ENCODE results near the gene CAPN11.

Gene CAPN11

DNA sequence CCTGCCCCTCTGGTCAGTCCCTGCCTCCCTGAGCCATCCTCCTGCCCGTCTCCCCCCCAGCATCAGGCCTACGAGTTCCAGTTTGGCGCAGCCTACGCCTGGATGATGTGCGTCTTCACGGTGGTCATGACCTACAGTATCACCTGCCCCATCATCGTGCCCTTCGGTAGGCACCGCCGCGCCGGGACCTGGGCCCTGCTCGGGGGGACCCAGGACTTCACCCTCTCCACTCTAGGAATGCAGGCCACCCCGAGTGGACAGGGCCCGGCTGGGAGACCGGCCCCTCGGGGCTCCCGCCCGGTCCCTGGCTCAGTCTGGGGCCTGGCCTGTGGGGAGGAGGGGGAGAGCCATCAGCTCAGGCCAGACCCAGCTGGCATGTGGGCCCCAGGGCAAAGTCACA, 6.1 kb upstream of the CAPN11 start:
- Mint-ChIP-seq H3K27me3 (no peaks in the 10 kb centered on the region), H3K4me1 (ENCODE audit: low read depth in 2 of 2) (peaks cover 11 to 13% of the 10 kb centered on the region in 2 donors), H3K36me3 (ENCODE audit: insufficient read depth) (peaks cover 20% of the 10 kb centered on the region), H3K9me3 (no peaks in the 10 kb centered on the region), H3K27ac (no peak overlapping the region), H3K4me3 (no peak overlapping the region)
- DNase-seq (no peak), ATAC-seq (replicated peaks) (no peak)

DNA sequence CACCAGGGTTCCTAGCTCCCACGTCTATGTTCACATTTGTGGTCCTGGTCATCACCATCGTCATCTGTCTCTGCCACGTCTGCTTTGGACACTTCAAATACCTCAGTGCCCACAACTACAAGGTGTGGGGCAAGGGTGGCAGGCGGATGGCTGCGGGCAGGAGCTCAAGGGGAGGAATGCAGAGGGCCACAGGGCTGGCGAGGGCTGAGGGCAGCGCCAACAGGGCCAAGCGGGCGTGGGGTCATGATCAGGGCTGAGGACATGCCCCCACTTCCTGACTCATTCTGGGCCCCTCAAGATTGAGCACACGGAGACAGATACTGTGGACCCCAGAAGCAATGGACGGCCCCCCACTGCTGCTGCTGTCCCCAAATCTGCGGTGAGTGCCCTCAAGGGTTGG, 4.6 kb upstream of the CAPN11 start:
- ATAC-seq (replicated peaks) = no peak
- Mint-ChIP-seq H3K27me3 (peaks cover 0 to 9% of the 10 kb centered on the region in 2 donors), H3K9me3 (no peaks in the 10 kb centered on the region), H3K27ac (no peak overlapping the region), H3K36me3 (ENCODE audit: insufficient read depth) (peaks cover 18% of the 10 kb centered on the region), H3K4me3 (no peak overlapping the region), H3K4me1 (ENCODE audit: low read depth in 2 of 2) (peaks cover 11 to 13% of the 10 kb centered on the region in 2 donors)
- DNase-seq = no peak

DNA sequence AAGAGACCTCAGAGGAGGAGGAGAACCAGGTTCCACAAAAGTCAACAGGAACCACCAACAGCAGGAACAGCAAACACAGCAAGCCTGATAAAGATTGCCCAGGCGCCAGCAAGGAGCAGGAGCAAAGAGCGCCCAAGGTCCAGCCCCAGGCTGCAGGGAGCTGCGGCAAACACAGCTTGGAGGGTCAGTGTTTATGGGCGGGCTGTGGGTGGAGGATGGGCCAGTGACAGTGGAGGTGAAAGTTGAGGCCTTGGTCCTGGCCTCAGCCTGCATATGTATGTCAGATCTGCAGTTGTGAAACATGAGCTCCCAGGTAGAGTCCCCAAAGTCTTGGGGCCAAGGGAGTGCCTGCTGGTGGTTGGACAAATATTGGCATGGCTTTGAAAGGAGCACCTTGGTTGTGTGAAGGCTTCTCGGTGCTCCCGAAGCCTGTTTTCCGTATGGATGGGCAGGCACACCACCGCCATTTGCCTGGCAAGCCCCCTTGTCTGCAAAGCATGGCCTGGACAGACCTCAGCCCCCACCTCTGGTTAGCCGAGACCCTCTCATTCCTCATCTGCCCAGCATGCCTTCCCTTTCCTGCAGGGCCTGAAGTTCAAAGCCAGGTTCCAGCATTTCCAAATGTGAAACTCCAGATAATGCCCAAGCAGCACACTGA, 2.0 kb upstream of the CAPN11 start:
- ATAC-seq (replicated peaks) = no peak
- Mint-ChIP-seq H3K4me1 (ENCODE audit: low read depth in 2 of 2) (peaks cover 4 to 6% of the 10 kb centered on the region in 2 donors), H3K27ac (no peak overlapping the region), H3K27me3 (peaks cover under 1 to 20% of the 10 kb centered on the region in 2 donors), H3K36me3 (ENCODE audit: insufficient read depth) (peaks cover 4% of the 10 kb centered on the region), H3K4me3 (no peak overlapping the region), H3K9me3 (no peaks in the 10 kb centered on the region)
- DNase-seq = no peak

- Mint-ChIP-seq H3K27me3 (peaks cover 6 to 25% of the 10 kb centered on the region in 2 donors), H3K27ac (no peak overlapping the region), H3K4me3 (no peak overlapping the region)
Measured at GRCh38 chr6:44157152-44157521, 1.5 kb upstream of the CAPN11 start.

GRCh38 chr6:44161997-44162338, 3.3 kb downstream of the CAPN11 start:
- H3K9me3 Mint-ChIP-seq = no peaks in the 10 kb centered on the region
- peaks cover 39 to 70% of the 10 kb centered on the region in 2 donors for H3K27me3 Mint-ChIP-seq
- peak overlapping the region in 1 of 2 donors; percentile 19 for H3K27ac Mint-ChIP-seq
- DNase-seq (no peak), ATAC-seq (replicated peaks) (no peak)
- H3K4me3 Mint-ChIP-seq = no peak overlapping the region
- H3K4me1 Mint-ChIP-seq (ENCODE audit: low read depth in 2 of 2) = peaks cover 0 to 2% of the 10 kb centered on the region in 2 donors
- H3K36me3 Mint-ChIP-seq (ENCODE audit: insufficient read depth) = no peaks in the 10 kb centered on the region

More at GRCh38 chr6:44157152-44157521, 1.5 kb upstream of the CAPN11 start:
- H3K9me3 Mint-ChIP-seq = no peaks in the 10 kb centered on the region
- DNase-seq (no peak), ATAC-seq (replicated peaks) (no peak)
- H3K4me1 Mint-ChIP-seq (ENCODE audit: low read depth in 2 of 2) = peaks cover 0 to 2% of the 10 kb centered on the region in 2 donors
- no peaks in the 10 kb centered on the region for H3K36me3 Mint-ChIP-seq (ENCODE audit: insufficient read depth)

- no peak for DNase-seq
- H3K27me3 Mint-ChIP-seq = peaks cover 39 to 73% of the 10 kb centered on the region in 2 donors
Measured at GRCh38 chr6:44162876-44163625, 4.4 kb downstream of the CAPN11 start.

DNA sequence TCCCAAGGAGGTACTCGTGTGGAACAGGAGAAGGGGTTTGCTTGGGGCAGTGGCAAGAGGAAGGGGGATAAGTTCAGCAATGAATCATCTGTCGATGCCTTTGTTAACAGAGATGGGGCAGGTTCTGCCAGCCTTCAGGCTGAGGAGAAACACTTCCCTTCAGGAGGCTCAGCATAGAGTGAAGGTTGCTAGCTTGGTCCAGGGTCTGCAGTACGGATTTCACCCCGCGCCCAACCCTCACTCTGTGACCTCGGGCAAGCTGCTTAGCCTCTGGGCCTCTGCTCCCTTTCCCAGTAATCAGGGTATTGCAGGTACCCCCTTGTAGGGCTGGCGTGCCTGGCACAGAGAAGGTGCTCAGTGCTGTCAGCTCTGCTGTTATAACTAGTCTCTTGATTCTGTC, 7.5 kb downstream of the CAPN11 start:
- Mint-ChIP-seq H3K27ac (no peak overlapping the region), H3K4me3 (no peak overlapping the region), H3K36me3 (ENCODE audit: insufficient read depth) (peaks cover 4% of the 10 kb centered on the region), H3K9me3 (no peaks in the 10 kb centered on the region), H3K4me1 (ENCODE audit: low read depth in 2 of 2) (peaks cover 0 to 2% of the 10 kb centered on the region in 2 donors), H3K27me3 (peaks cover 46 to 82% of the 10 kb centered on the region in 2 donors)
- DNase-seq = no peak
- ATAC-seq (replicated peaks) = no peak

More at GRCh38 chr6:44162876-44163625, 4.4 kb downstream of the CAPN11 start:
- Mint-ChIP-seq H3K27ac (peak overlapping the region in 1 of 2 donors; percentile 2), H3K4me3 (no peak overlapping the region), H3K4me1 (ENCODE audit: low read depth in 2 of 2) (peaks cover 0 to 2% of the 10 kb centered on the region in 2 donors), H3K9me3 (no peaks in the 10 kb centered on the region), H3K36me3 (ENCODE audit: insufficient read depth) (no peaks in the 10 kb centered on the region)
- no peak for ATAC-seq (replicated peaks)

DNA sequence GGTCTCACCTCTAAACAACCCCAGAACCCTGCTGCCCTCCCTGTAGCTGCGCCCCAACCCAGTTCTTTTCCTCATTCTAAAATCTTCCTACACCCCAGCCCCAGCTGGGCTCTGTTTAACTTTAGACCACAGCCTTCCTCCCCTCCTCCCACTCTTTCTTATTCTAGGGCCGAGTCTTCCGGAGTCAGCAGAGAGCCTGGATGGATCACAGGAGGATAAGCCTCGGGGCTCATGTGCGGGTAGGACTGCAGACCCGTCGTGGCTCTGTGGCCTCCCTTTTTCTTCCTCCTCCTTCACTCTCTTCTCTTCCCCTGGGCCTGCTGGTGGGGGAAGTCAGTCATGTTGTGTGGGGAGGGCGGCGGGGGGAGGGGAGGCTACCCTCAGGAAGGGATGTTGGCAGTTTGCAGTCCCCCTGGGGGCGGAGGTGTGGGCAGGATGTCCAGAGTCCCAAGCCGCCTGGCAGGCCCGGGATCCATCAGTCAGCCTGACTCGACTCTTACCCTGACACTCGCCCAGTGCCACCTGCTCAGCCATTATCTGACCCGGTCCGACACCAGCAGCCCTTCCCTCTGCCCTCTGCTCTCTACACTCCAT, 8.1 kb downstream of the CAPN11 start:
- no peak overlapping the region for H3K27ac Mint-ChIP-seq
- no peaks in the 10 kb centered on the region for H3K9me3 Mint-ChIP-seq
- H3K4me1 Mint-ChIP-seq (ENCODE audit: low read depth in 2 of 2) = peaks cover 0 to 2% of the 10 kb centered on the region in 2 donors
- ATAC-seq (replicated peaks) = no peak
- H3K36me3 Mint-ChIP-seq (ENCODE audit: insufficient read depth) = peaks cover 4% of the 10 kb centered on the region
- DNase-seq = no peak
- H3K4me3 Mint-ChIP-seq = no peak overlapping the region
- H3K27me3 Mint-ChIP-seq = peaks cover 45 to 82% of the 10 kb centered on the region in 2 donors

DNA sequence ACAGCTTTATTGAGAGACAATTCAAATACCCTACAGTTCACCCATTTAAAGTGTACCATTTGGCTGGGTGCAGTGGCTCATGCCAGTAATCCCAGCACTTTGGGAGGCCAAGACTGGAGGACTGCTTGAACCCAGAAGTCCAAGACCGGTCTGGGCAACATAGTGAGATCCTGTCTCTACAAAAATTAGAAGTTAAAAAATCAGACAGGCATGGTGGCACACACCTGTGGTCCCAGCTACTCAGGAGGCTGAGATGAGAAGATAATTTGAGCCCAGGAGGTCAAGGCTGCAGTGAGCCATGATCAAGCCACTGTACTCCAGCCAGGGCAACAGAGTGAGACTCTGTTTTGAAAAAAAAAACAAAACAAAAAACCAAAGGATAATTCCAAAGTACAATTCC, 8.9 kb downstream of the CAPN11 start:
- H3K9me3 Mint-ChIP-seq = no peaks in the 10 kb centered on the region

GRCh38 chr6:44169154-44169553, 10.5 kb downstream of the CAPN11 start:
- Mint-ChIP-seq H3K27ac (no peak overlapping the region), H3K27me3 (peaks cover 36 to 72% of the 10 kb centered on the region in 2 donors), H3K36me3 (ENCODE audit: insufficient read depth) (peaks cover 4% of the 10 kb centered on the region), H3K9me3 (no peaks in the 10 kb centered on the region), H3K4me3 (no peak overlapping the region), H3K4me1 (ENCODE audit: low read depth in 2 of 2) (peaks cover 2 to 4% of the 10 kb centered on the region in 2 donors)
- ATAC-seq (replicated peaks) (no peak), DNase-seq (no peak)

More for the DNA sequence above, 8.9 kb downstream of the CAPN11 start:
- H3K4me3 Mint-ChIP-seq = no peak overlapping the region
- ATAC-seq (replicated peaks) = no peak
- H3K27me3 Mint-ChIP-seq = peaks cover 38 to 78% of the 10 kb centered on the region in 2 donors
- no peak for DNase-seq
- no peak overlapping the region for H3K27ac Mint-ChIP-seq
- peaks cover under 1 to 2% of the 10 kb centered on the region in 2 donors for H3K4me1 Mint-ChIP-seq (ENCODE audit: low read depth in 2 of 2)
- peaks cover 4% of the 10 kb centered on the region for H3K36me3 Mint-ChIP-seq (ENCODE audit: insufficient read depth)

GRCh38 chr6:44169886-44170570, 11.4 kb downstream of the CAPN11 start:
- peaks cover 4% of the 10 kb centered on the region for H3K36me3 Mint-ChIP-seq (ENCODE audit: insufficient read depth)
- H3K4me1 Mint-ChIP-seq (ENCODE audit: low read depth in 2 of 2) = peaks cover 2 to 4% of the 10 kb centered on the region in 2 donors
- H3K27me3 Mint-ChIP-seq = peaks cover 30 to 63% of the 10 kb centered on the region in 2 donors
- no peak overlapping the region for H3K4me3 Mint-ChIP-seq
- no peak overlapping the region for H3K27ac Mint-ChIP-seq
- no peak for DNase-seq
- no peak for ATAC-seq (replicated peaks)
- H3K9me3 Mint-ChIP-seq = no peaks in the 10 kb centered on the region

DNA sequence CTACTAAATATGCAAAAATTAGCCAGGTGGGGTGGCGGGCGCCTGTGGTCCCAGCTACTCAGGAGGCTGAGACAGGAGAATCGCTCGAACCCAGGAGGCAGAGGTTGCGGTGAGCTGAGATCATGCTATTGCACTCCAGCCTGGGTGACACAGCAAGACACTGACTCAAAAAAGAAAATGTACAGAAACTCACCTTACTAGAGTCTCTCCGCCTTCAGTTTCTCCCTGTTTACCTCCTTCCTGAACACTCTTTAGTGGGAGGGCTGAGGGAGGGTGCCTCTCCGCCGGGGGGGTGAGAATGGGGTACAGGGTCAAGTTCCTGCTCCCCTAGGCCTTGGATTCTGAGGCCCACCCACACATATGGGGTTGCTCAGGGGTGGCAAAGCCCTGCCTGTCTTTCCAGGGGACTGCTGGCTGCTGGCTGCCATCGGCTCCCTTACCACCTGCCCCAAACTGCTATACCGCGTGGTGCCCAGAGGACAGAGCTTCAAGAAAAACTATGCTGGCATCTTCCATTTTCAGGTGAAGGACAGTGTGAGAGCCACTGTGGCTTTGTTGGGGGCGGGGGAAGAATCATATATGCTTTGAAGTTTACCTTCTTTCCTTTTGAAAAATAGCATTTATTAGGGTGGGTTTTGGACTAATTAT, 13.4 kb downstream of the CAPN11 start:
- Mint-ChIP-seq H3K9me3 (no peaks in the 10 kb centered on the region), H3K4me3 (no peak overlapping the region), H3K36me3 (ENCODE audit: insufficient read depth) (peaks cover 4% of the 10 kb centered on the region), H3K27me3 (peaks cover 13 to 52% of the 10 kb centered on the region in 2 donors), H3K27ac (no peak overlapping the region), H3K4me1 (ENCODE audit: low read depth in 2 of 2) (peaks cover 9 to 10% of the 10 kb centered on the region in 2 donors)
- DNase-seq (no peak), ATAC-seq (replicated peaks) (no peak)
